ENCODE data around the gene GCFC2.

GRCh38 chr2:75720525-75720924 lies 9.8 kb upstream of the GCFC2 start:
- TF ChIP-seq EZH2 (IDR thresholded peaks at IDR 0.05; ENCODE audit: borderline replicate concordance, low read length) (no peak), CTCF (IDR thresholded peaks at IDR 0.05; ENCODE audit: low read length) (no peak)

Data from OCI-LY1 (cell line).